KOPT-K1 (cell line): ENCODE measurements around the gene THRB.

Experiments
- H3K27ac ChIP-seq: fragments of 200-600 bp; sonication (generic); 2 replicates; pipeline ENCODE4 v1.5.1; 2016; ENCODE audit warnings: antibody characterized with exemption, mild to moderate bottlenecking, low read depth, low read length; ENCODE audit not compliant: poor library complexity, severe bottlenecking
- H3K36me3 ChIP-seq: fragments of 200-600 bp; sonication (generic); 2 replicates; pipeline ENCODE4 v1.5.1; 2017; ENCODE audit warnings: antibody characterized with exemption, mild to moderate bottlenecking, low read length, moderate library complexity; ENCODE audit not compliant: insufficient read depth
- H3K9me3 ChIP-seq: fragments of 200-600 bp; sonication (generic); 2 replicates; pipeline ENCODE4 v1.5.1; 2017; ENCODE audit warnings: antibody characterized with exemption, low read length, mild to moderate bottlenecking; ENCODE audit not compliant: insufficient read depth, poor library complexity, severe bottlenecking

Gene THRB

DNA sequence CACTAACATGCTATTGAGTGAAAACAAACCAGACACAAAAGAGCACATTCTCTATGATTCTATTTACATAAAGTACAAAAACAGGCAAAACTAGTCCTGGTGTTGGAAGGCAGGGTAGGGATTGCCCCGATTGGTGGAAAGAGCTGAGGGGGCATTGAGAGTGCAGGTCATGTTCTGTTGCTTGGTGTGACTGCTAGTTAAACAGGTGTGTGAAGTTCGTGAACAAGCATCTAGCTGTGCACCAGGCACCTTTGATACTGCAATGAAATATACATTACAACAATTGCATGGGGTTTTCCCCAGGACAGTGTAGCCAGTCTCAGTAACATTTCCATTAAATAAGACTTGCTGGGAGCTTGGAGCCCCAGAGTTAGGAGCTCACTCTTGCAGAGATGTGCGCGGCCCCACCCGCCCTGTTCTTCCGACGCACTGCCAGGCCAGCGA is 26.3 kb upstream of the THRB start:
- Histone ChIP-seq H3K36me3 (no peaks in the 10 kb centered on the region), H3K9me3 (no peaks in the 10 kb centered on the region), H3K27ac (no peak overlapping the region)

DNA sequence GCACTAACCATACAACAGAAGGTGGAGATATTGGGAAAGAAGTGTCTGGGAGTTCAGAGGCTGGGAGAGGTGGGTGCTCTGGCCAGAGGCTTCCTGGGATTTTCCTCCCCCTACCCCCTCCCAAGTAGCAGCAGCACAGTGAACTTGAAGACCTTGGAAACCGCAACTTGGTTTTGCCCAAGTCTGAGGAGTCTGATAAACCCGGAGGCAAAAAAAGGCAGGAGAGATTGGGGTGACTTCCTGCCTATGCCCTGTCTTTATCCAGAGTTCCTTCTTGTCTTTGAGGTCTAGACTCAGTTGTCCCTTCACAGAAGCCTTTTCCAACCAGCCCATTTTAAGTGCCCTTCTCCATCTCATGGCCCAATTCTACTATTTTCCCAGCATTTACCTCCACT is 25.4 kb upstream of the THRB start:
- Histone ChIP-seq H3K36me3 (no peaks in the 10 kb centered on the region), H3K27ac (no peak overlapping the region), H3K9me3 (no peaks in the 10 kb centered on the region)

DNA sequence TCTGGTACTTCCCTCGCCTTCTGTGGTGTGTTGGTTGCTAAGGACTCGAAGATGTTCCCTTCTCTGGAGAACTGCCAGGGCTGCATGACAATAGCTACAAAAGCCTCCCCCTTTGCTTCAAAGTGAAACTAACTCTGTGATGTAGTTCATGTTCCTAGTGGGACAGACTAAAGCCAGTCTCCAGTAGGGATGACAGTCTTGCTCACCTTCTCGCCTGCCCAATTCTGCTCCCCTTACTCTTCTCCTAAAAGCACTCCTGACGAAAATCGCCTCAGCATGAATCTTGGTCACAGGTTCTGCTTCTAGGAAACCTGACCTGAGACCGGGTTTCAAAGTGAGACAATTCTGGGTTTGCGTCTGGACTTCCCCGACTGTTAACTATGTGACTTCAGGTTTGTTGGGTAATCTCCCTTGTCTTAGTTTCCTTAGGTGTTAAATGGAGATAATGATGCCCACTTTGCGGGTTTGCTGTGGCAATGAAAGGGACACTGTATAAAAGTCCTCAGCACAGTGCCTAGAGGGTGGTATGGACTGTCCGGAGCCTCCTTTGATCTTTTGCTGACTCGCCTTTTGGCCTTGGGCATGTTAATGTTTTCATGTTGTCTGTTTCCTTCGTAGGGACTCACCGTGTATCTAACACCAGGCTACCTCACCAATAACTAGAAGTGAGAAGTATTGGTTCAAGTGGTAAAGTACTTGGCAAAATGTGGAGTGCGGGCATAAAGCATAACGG is 24.9 kb upstream of the THRB start:
- no peaks in the 10 kb centered on the region for H3K36me3 ChIP-seq

DNA sequence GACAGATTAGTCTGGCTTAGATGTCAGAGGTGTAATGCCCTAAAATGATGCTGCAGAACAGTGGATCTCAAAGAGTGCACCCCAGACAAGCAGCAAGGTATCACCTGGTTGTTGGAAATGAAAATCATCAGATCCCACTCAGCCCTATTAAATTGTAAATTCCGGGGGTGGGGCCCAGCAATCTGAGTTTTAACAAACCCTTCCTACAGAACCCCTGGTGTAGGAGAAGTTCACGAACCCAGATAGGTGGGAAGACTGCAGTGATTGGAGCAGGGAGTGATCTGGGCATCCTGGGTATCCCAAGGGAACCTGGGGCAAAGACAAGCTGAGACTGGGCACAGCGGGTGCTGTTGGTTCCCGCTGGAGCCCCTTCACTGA is 24.3 kb upstream of the THRB start:
- Histone ChIP-seq H3K36me3 (no peaks in the 10 kb centered on the region), H3K27ac (no peak overlapping the region), H3K9me3 (no peaks in the 10 kb centered on the region)

More for the DNA sequence above, 24.9 kb upstream of the THRB start:
- no peaks in the 10 kb centered on the region for H3K9me3 ChIP-seq
- H3K27ac ChIP-seq, result no peak overlapping the region

DNA sequence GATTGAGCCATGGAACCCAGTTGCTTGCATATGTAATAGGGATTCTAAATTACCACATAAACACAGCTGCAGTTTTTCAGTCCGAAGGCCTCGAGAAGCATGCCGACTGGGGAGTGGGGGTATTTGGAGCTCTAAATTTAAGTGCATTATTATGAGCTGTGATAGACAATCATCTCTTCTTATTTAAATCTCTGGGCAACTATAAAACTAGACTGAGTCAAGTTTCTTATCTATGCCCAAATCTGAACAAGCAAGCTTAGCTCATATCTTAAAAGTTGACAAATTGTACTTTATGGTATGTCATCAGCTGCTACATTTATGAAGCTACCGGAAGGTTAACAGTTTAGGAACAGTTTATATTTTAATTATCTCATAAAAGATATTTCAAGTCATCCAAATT is 19.5 kb upstream of the THRB start:
- Histone ChIP-seq H3K36me3 (no peaks in the 10 kb centered on the region), H3K9me3 (no peaks in the 10 kb centered on the region), H3K27ac (no peak overlapping the region)

DNA sequence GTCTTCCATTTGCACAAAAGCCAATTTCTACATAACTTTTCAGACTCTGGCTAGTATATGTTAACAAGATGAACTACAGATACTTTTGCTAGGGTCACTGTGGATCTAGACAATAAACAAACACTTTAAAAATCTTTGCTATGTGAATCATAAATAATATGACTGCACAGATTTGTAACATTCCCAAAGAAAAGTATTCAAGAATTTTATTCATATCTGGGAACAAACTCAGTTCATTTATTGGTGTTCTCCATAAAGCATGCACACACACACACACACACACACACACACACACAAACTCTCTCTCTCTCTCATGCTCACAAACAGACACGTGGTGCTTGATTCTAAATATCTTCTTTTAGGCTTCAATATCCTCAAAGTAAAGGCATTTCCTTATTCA is 18.8 kb upstream of the THRB start:
- H3K27ac ChIP-seq, result no peak overlapping the region
- H3K9me3 ChIP-seq, result no peaks in the 10 kb centered on the region
- no peaks in the 10 kb centered on the region for H3K36me3 ChIP-seq

DNA sequence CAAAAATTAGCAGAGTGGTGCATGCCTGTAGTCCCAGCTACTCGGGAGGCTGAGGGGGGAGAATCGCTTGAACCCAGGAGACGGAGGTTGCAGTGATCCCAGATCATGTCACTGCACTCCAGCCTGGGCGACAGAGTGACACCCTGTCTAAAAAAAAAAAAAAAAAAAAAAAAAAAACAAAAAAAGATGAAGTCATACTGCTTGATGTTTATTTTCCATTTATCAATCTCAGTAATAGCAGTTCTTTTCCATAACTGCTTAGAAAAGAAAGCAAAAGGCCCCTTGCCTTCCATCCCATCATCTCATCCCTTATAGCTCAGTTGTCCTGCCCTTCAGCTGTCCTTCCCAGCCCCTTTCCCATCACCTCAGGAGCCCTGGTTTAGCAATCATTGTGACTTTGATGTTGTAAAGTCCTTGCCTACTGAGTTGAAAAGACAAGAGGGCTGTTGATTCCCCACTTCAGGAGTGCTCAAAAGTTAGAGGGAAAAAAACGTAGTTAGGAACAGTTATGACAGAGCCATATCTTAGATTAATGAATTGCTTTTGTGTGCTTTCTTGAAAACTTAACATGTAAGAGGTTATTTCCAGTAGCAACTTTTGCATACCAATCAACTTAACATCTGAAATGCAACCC is 18.0 kb upstream of the THRB start:
- H3K36me3 ChIP-seq, result no peaks in the 10 kb centered on the region
- no peaks in the 10 kb centered on the region for H3K9me3 ChIP-seq
- no peak overlapping the region for H3K27ac ChIP-seq

DNA sequence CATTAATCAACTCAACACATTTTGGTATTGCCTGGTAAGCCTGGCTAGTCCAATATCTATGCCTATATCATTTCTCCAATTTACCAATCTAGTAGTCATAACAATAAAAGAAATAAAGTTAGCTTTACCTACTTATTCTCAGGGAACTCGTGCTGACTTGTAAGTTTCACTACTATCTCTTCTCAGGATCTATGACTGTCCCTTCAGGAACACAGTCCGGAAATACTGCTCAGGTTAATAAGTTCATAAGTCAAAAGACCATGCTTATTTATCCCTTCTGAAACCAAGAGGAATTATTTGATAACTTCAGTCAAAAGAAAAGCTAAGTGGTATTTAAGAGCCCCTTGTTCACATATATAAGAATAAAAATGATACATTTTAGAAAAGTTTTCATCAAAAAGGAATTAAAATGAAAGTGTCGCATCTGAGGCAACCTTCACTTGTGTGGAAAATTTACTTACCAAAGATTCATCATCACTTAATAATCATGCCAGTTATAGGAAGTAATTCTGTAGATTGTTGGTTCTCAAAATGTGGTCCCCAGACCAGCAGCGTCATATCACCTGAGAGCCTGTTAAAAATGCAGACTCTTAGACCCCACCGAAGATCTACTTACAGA is 15.5 kb upstream of the THRB start:
- Histone ChIP-seq H3K9me3 (no peaks in the 10 kb centered on the region), H3K36me3 (no peaks in the 10 kb centered on the region), H3K27ac (no peak overlapping the region)

DNA sequence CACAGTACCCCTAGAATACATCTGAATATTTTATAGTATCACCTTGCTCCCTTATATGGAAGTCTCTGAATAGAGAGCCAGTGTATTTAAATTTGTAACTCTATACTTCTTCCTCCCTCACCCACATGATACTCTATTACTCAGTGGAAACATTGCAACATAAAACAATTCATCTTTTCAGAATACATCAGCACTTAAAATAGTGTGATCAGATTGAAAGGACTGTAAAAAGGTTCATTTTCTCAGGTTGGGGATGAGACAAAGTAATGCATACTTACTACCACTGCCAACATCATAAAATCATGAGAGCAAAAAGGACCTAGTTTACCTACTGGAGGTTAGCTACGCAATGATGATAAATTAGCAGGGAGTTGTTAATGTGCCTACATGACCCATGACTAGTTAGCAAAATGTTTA is 13.8 kb upstream of the THRB start:
- Histone ChIP-seq H3K9me3 (no peaks in the 10 kb centered on the region), H3K27ac (no peak overlapping the region), H3K36me3 (no peaks in the 10 kb centered on the region)

DNA sequence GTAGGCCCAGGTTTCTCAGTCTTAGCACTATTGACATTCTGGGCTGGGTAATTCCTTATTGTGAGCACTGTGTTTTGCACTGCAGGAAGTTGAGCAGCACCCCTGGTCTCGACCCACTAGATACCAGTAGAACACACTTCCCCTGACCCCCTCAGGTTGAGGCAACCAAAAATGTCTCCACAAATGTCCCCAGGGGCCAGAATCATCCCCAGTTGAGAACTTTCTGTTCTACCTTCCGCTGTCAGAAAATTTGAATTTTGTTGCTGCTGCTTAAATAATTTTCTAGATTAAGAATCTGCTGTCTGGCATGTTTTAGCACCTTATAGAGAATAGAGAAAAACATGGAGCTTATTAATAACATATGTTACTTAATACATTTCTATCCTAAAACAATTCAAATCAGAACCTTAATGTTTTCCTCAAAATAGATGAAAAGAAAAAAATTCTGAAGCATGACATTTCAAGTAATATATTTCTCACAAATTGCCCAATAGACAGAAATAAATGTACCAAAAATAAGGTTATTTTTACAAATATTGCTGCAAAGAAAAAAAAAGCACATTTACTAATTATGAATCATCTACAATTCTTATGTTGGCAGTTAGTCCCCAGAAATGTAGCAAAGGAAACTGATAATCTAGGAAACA is 13.2 kb upstream of the THRB start:
- H3K36me3 ChIP-seq, result no peaks in the 10 kb centered on the region
- H3K9me3 ChIP-seq, result no peaks in the 10 kb centered on the region
- no peak overlapping the region for H3K27ac ChIP-seq

DNA sequence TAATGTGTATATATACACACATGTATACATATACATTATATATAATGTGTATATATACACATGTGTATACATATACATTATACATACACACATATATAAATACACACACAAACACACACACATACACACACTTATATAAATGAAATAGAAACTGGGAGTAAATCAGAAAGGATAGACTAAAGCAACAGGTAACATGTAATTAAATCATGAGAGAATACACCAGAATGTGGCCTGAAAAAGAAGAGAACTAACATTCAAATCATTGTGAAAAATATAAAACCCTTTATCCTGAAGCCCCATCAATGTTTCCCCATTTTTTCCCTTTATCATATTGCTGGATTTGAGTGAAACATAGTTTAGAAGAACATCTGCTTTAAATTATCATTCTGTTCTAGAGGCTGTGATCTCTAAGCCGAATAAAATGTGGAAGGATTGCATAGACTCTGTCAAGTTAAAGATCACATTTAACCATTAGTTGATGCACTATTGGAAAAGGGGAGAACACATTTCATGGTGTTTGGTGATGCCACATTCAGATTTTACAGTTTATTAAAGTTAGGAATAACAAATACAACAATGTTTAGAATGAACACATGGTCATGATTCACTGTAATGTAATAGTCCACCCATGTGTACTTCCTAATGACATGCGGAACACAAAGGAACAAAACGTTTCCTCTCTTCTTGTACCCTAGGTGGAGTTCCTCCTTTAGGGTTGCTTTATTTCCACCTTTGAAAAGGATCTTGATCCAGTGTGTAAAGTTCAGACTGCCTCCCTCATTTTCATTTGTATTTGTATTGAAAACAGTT is 12.5 kb upstream of the THRB start:
- Histone ChIP-seq H3K9me3 (no peaks in the 10 kb centered on the region), H3K36me3 (no peaks in the 10 kb centered on the region), H3K27ac (no peak overlapping the region)

DNA sequence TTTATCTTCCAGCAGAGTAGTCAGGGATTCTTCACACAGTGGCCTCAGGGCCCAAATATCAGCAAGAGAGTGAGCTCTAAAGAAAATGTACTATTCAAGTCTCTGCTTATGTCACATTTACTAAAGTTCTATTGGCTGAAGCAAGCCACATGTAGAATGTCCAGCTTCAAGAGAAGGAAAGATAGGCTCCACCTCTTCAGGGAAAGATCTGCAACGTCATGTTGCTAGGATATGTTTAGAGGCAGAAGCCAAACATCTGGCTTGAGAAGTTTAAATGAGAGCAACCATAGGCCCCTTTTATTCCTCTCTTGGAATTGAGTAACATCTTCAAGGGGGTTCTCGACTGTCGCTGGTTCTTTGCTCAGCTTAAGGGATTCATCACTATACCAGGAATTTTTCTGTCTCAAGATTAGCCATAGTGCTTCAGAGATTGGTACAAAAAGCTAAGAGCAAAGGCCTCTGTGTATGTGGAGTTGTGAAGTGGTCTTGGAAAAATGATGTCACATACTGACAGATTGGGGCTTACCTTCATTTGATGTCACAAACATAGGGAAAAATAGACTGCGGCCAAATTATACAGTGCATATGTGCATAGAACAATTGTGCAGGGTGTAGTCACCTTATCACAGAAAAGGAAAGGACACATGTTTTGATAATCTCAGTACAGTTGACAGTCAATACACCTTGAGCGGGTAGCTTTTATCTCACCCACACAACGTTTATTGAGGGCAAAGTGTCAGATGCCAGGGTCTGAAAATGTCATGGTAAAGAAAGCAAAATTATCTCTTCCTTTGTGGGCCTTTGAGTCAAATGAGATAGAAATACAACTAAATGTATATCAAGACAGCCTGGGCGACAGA is 11.3 kb upstream of the THRB start:
- Histone ChIP-seq H3K36me3 (no peaks in the 10 kb centered on the region), H3K27ac (no peak overlapping the region), H3K9me3 (no peaks in the 10 kb centered on the region)

DNA sequence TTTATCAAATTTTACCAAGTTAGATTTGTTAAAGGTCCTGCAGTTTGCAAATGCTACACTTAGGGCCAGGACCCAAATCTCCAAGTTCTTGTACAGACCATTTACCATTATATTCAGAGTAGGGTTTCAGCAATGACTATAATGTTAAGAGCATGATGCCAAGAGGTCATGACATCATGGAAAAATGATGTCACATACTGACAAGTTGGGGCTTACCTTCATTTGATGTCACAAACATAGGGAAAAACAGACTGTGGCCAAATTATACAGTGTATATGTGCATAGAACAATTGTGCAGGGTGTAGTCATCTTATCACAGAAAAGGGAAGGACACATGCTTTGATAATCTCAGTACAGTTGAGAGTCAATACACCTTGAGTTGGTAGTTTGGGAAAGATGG is 10.1 kb upstream of the THRB start:
- Histone ChIP-seq H3K36me3 (no peaks in the 10 kb centered on the region), H3K9me3 (no peaks in the 10 kb centered on the region), H3K27ac (no peak overlapping the region)

DNA sequence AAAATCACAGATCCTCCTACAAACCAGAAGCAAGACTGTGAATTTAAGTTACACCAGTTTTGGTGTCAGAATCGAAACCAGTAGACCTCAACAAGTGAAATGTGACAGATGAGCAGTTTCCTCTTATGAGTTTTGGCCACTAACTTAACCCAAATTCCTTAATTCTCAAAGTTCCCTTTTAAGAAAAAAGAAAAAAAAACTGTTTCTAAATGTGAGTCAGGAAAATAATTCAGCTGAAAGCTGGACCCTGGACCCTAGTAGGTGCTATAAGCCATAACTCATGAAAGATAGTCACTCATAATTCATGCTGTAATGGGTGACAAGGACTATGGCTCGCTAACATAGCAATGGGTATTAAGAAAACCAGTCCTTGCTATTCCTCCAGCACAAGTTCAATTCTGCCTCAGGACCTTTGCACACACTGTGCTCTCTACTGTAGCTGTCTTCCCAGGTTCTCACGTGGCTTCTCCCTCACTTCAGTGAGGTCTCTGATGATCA is 9.0 kb upstream of the THRB start:
- H3K27ac ChIP-seq, result no peak overlapping the region
- no peaks in the 10 kb centered on the region for H3K9me3 ChIP-seq
- H3K36me3 ChIP-seq, result no peaks in the 10 kb centered on the region
